ENCODE measurements around the gene PLPP1. TPM values are rescaled to one million over a fixed set of nuclear protein-coding genes. Genes with fewer than 3 reads are reported as not detected.
"Not testable (repeated sequence)": the region's sequence is repeated elsewhere in the genome, so short reads cannot be mapped to it uniquely, and the experiment has no call there.

The PLPP1 gene
- total RNA-seq, 2 donors from 2014 or later: 274 to 337 TPM

DNA sequence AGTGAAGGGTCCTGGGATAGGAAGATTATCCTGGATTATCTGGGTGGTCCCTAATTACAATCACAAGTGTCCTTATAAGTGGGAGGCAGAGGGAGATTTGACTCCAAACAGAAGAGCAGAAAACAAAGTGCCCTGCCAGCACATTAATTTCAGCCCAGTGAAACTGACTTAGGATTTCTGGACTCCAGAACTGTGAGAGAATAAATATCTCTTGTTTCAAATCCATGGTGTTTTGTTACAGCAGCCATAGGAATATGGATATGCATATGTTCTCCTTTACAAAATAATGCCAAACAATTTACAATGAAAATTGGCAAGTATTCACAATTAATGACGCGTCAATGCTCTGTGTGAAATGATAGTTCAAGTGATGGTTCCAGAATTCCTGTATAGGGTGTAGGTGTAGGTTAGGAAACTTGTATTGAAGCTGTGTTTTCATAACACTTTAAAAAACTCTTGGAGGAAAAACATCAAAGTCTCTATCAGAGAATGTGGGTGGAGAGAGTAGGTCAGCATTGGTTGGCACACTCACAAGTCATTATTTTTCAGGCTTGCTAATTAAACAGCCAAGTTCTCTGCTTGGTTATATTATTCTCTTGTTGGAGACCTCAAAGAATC lies 19.9 kb upstream of the PLPP1 start:
- no peak for DNase-seq (ENCODE audit: low spot score)
- intact Hi-C loops (cut with DNase I): no loop called here

DNA sequence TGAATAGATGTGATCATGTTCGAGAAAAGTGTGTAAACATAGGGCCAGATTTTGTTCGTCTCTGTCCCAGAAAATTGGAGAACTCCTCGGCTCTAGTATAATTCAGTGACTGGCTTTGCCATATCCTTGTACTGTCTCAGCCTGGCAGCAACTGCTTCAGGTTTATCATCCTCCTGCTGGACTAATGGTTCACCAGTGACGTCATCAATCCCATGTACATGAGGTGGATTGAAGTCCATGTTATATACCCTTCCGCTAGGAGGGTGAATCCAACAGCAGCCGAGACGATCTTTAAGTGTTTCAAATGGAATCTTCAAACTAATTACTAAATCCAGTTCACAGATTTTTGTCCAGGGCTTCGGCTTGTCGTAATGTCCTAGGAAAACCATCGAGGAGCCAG lies 17.1 kb upstream of the PLPP1 start:
- no peak for DNase-seq (ENCODE audit: low spot score)
- intact Hi-C loops (cut with DNase I): no loop called here

DNA sequence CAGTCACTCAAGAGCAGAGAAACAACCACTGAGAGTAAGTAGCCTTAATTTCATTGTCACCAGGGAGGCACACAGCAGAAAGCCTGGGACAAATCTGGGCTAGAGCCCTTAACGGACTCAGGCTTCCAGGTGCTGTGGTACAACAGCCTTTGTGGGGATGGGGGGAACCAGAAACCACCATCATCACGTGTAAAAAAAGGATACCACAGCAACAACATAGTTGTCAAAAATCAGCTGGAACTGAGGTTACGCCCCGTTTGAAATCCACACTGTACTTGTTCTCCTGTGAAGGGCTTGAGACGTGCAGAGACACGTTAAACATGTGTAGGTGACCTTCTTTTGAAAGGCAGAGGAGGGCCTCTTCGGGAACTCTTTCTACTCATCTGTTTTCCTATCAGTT lies 16.6 kb upstream of the PLPP1 start:
- intact Hi-C loops (cut with DNase I): no loop called here

DNA sequence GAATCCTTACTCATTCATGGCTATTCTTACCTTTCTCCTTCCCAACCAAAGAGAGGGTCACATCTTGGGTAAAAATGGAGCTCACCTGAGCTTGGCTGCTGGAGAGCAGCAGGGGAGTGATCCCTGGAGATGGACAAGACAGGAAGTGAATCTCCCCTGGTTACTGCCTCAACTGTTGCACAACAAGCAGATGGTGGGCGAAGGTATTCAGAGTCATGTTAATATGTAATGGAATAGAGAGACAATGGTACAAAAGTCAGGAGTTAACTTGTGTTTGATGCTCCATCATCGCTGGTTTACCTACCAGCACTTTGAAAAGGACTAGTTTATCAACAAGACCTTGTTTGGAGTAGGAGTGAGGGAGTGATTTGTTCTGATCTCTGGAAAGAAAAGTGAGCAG lies 13.0 kb upstream of the PLPP1 start:
- intact Hi-C loops (cut with DNase I): no loop called here
- no peak for DNase-seq (ENCODE audit: low spot score)

More for the DNA sequence above, 16.6 kb upstream of the PLPP1 start:
- DNase-seq (ENCODE audit: low spot score): no peak

DNA sequence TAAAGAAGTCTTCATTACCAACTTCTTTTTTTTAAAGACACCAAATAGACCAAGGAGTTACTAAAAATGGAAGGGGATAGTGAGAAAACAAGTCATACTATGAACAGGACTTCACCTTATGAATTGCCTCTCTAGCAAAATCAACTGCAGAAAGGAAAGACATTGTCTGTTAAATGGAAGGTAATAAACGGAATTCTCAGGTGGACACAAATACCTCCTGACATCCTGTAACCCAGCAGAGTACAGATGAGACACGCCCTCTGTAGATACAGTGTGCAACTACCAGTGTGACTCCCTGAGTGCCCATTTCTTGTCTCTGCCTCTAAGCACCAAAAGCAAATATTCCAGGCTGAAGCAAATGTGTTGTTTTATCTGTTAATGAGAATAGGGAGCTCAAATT lies 12.2 kb upstream of the PLPP1 start:
- no peak for DNase-seq (ENCODE audit: low spot score)
- intact Hi-C loops (cut with DNase I): no loop called here

DNA sequence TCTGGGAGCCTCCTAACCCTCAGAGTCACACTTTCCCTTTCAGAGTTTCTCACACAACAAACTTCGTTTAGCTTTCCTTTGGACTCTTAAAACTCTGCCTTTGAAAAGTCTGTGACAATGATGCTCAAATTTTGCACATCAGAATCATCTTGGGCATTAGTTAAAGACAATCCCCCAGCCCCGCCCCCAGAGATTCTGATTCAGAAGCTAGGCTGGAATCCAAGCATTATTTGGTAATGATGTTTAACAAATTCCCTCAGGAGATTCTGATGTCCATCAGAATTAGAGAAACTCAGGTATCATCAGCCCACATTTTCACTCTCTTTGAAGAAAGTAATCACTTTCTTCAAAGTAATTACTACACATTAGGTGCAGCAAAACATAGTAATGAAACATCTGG lies 9.6 kb upstream of the PLPP1 start:
- intact Hi-C loops (cut with DNase I): no loop called here
- DNase-seq (ENCODE audit: low spot score): no peak

DNA sequence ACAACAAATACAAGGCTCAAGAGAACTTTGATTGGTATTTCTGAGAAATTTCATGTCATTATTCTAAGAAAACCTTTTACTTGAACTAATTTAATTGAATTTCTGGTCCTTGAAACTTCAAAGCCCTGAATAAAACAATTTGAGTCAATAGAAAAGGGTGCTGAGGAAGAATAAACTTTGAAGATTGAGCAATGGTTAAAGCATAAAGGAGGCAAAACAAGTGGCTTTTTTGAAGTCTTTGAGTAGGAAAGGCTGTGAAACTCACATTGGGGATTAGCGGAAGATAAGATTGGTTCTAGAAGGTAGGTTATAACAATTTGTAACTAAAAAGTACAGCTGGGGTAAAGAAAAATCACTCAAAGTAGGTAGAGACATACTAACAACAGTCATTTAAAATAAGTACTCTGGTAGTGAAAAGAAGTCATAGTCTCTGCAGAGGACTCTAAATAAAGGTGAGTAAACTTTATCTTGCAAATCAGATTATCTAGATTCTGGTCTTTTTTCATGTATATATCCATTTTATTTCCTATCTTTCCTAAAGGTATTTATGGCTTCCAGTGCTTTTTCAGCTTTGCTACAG lies 6.4 kb upstream of the PLPP1 start:
- intact Hi-C loops (cut with DNase I): no loop called here

GRCh38 chr5:55540525-55540924 lies 5.8 kb upstream of the PLPP1 start:
- intact Hi-C loops (cut with DNase I): no loop called here
- DNase-seq (ENCODE audit: low spot score): no peak

More for the DNA sequence above, 6.4 kb upstream of the PLPP1 start:
- no peak for DNase-seq (ENCODE audit: low spot score)

- intact Hi-C loops (cut with DNase I): no loop called here
- no peak for DNase-seq (ENCODE audit: low spot score)
Observed at GRCh38 chr5:55540024-55540423, 5.3 kb upstream of the PLPP1 start.

- intact Hi-C loops (cut with DNase I): loop anchor here (10.0 kb wide), 1 partner anchor 56 kb away; no protein-coding TSS in a partner anchor
- no peak for DNase-seq (ENCODE audit: low spot score)
Observed at GRCh38 chr5:55538661-55539060, 3.9 kb upstream of the PLPP1 start.

DNA sequence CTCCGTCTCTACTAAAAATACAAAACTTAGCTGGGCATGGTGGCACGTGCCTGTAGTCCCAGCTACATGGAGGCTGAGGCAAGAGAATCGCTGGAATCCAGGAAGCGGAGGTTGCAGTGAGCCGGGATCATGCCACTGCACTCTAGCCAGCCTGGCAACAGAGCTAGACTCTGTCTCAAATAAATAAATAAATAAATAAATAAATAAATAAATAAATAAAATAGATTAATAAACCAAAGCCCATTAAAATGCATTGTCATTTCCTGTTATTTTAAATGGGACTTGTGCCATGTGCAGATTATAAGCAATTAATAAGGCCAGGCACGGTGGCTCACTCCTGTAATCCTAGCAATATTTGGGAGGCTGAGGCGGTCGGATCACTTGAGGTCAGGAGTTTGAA lies 2.6 kb upstream of the PLPP1 start:
- intact Hi-C loops (cut with DNase I): loop anchor here (10.0 kb wide), 1 partner anchor 57 kb away; no protein-coding TSS in a partner anchor
- not testable (repeated sequence) for DNase-seq (ENCODE audit: low spot score)

- no peak for DNase-seq (ENCODE audit: low spot score)
- intact Hi-C loops (cut with DNase I): loop anchor here (10.0 kb wide), 1 partner anchor 59 kb away; no protein-coding TSS in a partner anchor
Observed at GRCh38 chr5:55535199-55535905, 588 bp upstream of the PLPP1 start.

DNA sequence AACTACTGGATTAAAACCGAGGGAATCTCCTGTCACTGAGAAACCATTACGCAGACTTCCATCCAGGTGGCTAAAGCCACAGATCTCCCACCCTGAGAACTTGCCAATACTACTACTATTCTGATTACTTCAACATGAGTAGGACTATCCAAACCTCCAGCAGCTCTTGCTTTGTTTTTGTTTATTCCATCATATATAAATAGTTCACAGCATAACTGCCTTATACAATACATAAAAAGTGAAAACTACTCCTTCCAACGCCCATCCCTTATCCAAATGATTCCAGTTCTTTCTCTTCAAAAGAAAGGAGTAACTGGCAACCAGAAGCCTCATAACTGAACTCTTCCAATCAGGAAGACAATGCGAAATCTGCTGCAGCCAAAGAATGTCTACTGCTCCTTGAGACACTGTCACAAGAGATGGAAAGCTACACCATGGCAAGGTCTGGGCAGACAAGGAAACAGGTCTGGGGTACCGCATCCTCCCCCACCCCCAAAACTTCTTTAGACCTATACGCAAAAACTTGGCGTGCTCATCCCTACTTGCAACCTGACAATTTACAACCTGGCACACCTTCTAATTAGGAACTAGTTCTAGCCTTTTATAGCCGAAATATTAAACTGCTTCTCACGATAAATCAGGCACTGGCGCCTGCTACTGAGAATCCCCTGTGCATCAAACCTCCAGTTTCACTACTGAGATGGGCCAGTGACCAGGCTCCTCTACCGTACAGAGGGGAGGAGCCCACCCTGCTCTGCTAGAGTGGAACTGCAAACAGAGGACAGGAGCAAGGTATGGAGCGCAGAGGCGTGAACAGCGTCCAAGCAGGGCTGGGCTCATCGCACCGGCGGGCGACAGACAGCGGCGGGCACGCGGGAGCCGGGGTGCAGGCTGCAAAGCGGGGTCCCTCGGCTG lies 986 bp downstream of the PLPP1 start:
- no peak for DNase-seq (ENCODE audit: low spot score)
- intact Hi-C loops (cut with DNase I): loop anchor here (5.0 to 10.0 kb wide), 2 partner anchors 61 kb away; no protein-coding TSS in a partner anchor

DNA sequence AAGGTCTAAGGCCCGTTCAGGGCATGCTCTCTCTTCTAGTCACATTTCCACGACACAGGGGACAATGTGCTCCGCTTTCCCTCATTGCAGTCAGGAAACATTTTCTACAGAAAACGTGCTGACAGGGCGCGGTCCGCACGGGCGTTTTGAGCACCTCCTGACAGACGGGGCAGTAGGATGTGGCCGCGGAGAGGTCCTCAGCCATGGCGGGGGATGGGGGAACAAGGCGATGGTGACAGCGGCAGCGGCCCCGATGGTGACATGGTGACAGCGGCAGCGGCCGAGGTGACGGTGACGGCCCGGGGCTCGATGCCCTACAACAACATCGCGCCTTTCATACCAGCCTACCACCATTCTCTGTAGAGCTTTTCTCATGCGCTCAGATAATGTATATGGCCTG lies 4.1 kb downstream of the PLPP1 start:
- intact Hi-C loops (cut with DNase I): loop anchor here (5.0 to 10.0 kb wide), 2 partner anchors 58 to 64 kb away; no protein-coding TSS in a partner anchor
- DNase-seq (ENCODE audit: low spot score): peak; percentile 83

DNA sequence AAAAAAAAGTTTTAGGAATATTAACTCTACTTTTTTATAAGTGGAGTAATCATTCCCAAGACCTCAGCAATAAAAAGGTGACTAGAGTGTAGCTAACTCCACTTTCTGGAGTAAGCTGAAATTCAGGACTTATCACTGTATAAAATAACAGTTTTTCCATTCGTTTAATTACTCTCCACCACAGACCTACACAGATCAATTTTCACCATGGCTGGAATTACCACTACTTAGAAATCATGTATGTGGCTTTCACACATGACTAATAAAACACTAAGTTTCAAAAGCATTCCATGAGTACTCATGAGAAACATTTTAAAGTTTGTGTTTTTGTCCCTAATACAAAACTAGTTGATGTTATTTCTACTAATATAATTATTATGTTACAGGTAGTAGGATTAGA lies 9.9 kb downstream of the PLPP1 start:
- intact Hi-C loops (cut with DNase I): no loop called here
- DNase-seq (ENCODE audit: low spot score): no peak

- intact Hi-C loops (cut with DNase I): no loop called here
- no peak for DNase-seq (ENCODE audit: low spot score)
Observed at GRCh38 chr5:55523293-55523692, 11.5 kb downstream of the PLPP1 start.

DNA sequence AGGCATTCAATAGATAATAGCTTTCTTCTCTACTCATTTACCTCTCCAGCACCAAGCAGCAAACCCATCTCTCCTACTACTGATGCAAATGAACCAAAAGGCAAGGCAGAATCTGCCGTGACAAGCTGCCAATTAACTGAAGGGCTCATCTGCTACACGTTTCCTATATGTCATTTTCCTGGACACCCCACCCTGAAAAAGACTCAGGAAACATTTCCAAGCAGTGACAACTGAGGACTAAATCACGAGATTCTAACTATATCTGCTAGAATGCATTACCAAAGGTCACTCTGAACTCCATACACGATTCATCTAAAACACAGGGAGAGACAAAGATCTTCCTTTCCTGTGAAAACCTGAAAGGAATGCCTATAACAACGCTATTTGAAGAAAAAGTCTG lies 12.9 kb downstream of the PLPP1 start:
- intact Hi-C loops (cut with DNase I): no loop called here
- no peak for DNase-seq (ENCODE audit: low spot score)

GRCh38 chr5:55520117-55520839 lies 14.5 kb downstream of the PLPP1 start:
- no peak for DNase-seq (ENCODE audit: low spot score)
- intact Hi-C loops (cut with DNase I): no loop called here

DNA sequence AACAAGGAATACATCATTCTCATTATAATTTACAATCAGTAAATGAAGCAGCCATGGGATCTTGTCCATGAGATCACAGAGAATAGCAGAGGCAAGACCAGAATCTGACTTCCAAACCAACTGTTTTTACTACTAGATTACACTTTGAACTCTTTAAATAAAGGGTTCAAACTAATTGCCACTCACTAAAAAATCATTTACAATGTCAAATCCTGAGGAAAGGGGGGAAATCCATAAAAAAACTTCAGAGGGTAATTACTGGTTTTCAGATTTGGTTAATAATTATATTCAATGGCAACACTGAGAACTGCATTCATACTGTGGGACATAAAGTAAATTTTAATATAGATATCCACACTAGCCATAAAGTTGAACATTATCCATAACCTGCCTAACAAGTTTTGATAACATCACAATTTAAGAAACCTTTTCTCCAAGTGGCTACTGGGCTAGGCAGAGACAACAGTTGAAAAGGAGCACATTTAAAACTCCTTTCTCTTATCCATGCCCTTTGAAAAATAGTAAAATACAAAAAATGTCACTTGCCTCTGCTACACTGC lies 15.9 kb downstream of the PLPP1 start:
- DNase-seq (ENCODE audit: low spot score): no peak
- intact Hi-C loops (cut with DNase I): no loop called here

Measured in posterior vena cava (tissue), 2 donors.